GM18505 (cell line): ENCODE results near the gene ETS2.
"Not testable (repeated sequence)": the region's sequence is repeated elsewhere in the genome, so short reads cannot be mapped to it uniquely, and the experiment has no call there.

Experiments
- ATAC-seq: cut with Tn5 transposase; IDR thresholded peaks from one replicate; pipeline ENCODE4 v1.9.1; 2021; ENCODE audit not compliant: unreplicated experiment
- POLR2A ChIP-seq: IDR thresholded peaks from 4 replicates; pipeline ENCODE4 v1.6.1; 2011; ENCODE audit warnings: borderline replicate concordance; ENCODE audit not compliant: insufficient read depth, insufficient read length; ENCODE audit errors: extremely low read depth

Gene ETS2

GRCh38 chr21:38821248-38821647, 15.5 kb downstream of the ETS2 start:
- ATAC-seq, result no peak
- TF ChIP-seq POLR2A, result no peak

- ATAC-seq, result no peak
- no peak for TF ChIP-seq POLR2A
Observed at GRCh38 chr21:38821959-38822682, 16.4 kb downstream of the ETS2 start.

DNA sequence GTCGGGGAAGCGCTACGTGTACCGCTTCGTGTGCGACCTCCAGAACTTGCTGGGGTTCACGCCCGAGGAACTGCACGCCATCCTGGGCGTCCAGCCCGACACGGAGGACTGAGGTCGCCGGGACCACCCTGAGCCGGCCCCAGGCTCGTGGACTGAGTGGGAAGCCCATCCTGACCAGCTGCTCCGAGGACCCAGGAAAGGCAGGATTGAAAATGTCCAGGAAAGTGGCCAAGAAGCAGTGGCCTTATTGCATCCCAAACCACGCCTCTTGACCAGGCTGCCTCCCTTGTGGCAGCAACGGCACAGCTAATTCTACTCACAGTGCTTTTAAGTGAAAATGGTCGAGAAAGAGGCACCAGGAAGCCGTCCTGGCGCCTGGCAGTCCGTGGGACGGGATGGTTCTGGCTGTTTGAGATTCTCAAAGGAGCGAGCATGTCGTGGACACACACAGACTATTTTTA, 17.1 kb downstream of the ETS2 start:
- no peak for TF ChIP-seq POLR2A
- no peak for ATAC-seq

- TF ChIP-seq POLR2A, result no peak
- ATAC-seq, result no peak
Observed at GRCh38 chr21:38823737-38824123, 18.0 kb downstream of the ETS2 start.

- ATAC-seq, result no peak
- no peak for TF ChIP-seq POLR2A
Observed at GRCh38 chr21:38824124-38824822, 18.5 kb downstream of the ETS2 start.

DNA sequence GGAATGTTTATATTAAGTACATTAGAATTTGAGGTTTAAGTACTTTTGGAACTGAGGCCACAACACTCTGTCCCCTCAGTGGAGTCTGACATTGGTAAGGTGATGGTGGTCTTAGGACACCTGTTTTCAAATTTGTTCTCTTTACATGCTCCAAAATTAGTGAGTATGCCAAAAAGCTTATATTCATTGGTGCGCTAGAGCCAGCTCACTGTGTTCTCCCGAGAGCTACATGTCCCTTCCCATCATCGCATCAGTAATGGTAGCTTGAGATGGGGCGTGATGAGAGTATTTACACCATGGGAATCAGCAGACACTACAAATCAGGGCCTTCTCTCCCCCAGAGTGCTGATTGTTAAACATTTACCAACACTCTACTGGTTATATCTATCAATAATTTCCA, 19.5 kb downstream of the ETS2 start:
- TF ChIP-seq POLR2A, result no peak
- ATAC-seq, result no peak

- ATAC-seq, result no peak
Observed at GRCh38 chr21:38825921-38826320, 20.2 kb downstream of the ETS2 start.

DNA sequence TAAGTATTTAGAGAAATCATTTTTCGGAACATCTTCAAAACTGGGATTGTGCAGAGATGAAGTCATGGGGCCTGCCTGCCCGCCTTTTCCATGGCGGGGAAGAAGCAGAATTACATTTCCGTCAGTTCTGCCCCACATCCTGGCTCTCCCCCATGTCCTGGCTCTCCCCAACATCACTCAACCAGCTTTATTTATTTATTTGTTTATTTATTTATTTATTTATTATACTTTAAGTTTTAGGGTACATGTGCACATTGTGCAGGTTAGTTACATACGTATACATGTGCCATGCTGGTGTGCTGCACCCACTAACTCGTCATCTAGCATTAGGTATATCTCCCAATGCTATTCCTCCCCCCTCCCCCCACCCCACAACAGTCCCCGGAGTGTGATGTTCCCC, 22.4 kb downstream of the ETS2 start:
- not testable (repeated sequence) for ATAC-seq

More at GRCh38 chr21:38825921-38826320, 20.2 kb downstream of the ETS2 start:
- TF ChIP-seq POLR2A, result no peak

GRCh38 chr21:38830671-38831525, 25.2 kb downstream of the ETS2 start:
- ATAC-seq, result peak; percentile 81
- TF ChIP-seq POLR2A, result no peak

GRCh38 chr21:38831526-38832467, 26.1 kb downstream of the ETS2 start:
- ATAC-seq, result peak; percentile 82
- TF ChIP-seq POLR2A, result no peak

- ATAC-seq, result no peak
- no peak for TF ChIP-seq POLR2A
Observed at GRCh38 chr21:38832664-38833063, 26.9 kb downstream of the ETS2 start.

DNA sequence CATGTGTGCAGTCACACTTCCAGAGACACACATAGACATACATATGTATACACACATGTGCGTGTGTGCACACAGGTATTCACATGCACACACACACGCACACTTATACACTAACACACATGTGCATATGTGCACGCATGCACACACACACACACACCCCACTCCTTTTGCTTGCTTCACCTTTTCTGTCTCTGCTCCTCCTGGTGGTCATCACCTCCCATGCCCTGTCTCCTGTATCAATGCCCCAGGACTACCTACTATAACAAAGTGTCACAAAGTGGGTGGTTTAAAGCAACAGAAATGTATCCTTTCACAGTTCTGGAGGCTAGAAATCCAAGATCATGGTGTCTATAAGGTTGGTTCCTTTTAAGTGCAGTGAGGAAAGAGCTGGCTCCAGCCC, 27.4 kb downstream of the ETS2 start:
- no peak for TF ChIP-seq POLR2A
- ATAC-seq, result no peak
